SH-SY5Y (cell line): ENCODE results near the gene TADA3.

Source experiments
- GATA2 ChIP-seq: IDR thresholded peaks from 2 replicates; pipeline ENCODE4 v1.6.1; 2011; ENCODE audit warnings: mild to moderate bottlenecking, low read depth, low read length
- GATA3 ChIP-seq: IDR thresholded peaks from 2 replicates; pipeline ENCODE4 v1.6.1; 2011; ENCODE audit warnings: low read depth, mild to moderate bottlenecking, low read length, moderate library complexity

DNA sequence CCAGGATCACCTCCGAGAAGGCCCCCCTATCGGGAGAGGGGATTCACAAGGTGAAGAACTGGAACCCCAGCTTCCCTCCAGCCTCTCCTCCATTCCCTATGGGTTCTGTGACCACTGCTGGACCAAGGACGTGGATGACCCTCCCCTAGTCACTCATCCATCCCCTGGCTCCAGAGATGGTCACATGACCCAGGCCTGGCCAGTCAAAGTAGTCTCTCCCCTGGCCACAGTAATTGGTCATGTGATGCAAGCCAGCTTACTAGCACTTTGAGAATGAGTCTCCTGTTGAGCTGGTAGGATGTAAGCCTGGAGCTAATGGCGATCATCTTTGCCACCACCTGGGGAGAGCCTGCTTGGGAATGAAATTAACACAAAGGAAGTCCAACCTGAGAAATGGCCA is 26.4 kb downstream of the TADA3 start:
- TF ChIP-seq GATA2 (no peak), GATA3 (no peak)
